Measurements from ENCODE around the gene FHIT.

DNA sequence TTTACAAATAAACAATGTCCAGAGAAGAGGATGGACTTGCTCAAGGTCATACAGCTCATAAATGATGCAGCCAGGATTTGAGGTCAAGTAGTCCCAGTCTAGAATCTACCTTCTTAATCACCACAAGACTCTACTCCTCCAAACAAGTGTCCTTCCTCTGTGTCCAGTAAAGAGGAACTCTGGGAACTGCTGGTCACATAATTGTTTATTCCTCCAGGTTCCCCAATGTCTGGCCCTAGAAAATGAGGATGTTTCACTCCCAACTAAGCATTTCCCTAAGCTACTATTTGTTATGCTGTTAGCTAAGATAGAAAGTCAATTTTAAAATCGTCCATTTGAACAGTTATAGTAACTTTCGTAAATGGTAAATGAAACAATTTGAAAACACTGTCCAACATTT lies 192.4 kb downstream of the FHIT start:
- TF ChIP-seq, protein P1, sequence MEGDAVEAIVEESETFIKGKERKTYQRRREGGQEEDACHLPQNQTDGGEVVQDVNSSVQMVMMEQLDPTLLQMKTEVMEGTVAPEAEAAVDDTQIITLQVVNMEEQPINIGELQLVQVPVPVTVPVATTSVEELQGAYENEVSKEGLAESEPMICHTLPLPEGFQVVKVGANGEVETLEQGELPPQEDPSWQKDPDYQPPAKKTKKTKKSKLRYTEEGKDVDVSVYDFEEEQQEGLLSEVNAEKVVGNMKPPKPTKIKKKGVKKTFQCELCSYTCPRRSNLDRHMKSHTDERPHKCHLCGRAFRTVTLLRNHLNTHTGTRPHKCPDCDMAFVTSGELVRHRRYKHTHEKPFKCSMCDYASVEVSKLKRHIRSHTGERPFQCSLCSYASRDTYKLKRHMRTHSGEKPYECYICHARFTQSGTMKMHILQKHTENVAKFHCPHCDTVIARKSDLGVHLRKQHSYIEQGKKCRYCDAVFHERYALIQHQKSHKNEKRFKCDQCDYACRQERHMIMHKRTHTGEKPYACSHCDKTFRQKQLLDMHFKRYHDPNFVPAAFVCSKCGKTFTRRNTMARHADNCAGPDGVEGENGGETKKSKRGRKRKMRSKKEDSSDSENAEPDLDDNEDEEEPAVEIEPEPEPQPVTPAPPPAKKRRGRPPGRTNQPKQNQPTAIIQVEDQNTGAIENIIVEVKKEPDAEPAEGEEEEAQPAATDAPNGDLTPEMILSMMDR (conservative IDR thresholded peaks at IDR 0.05; ENCODE audit: low read depth, low read length) = no peak
- TF ChIP-seq EZH2 (IDR thresholded peaks at IDR 0.05; ENCODE audit: low read length, unreplicated experiment) = no peak

Measured in PC-3 (cell line).